Type B pancreatic cell (in vitro differentiated cells): ENCODE measurements around the gene NUDT8. TPM values are rescaled to one million over a fixed set of nuclear protein-coding genes. Genes with fewer than 3 reads are reported as not detected.
A peak's percentile ranks its signal among the peaks of the same experiment; 100 is the strongest.

Experiments
- DNase-seq: peaks from one replicate; pipeline ENCODE4 v3.0.0; 2021; ENCODE audit warnings: mixed read lengths; ENCODE audit not compliant: unreplicated experiment; ENCODE audit errors: extremely low spot score
- H3K27ac Mint-ChIP-seq: 2 replicates; pipeline ENCODE4 v1.8.0; 2021; ENCODE audit warnings: mild to moderate bottlenecking, mixed read lengths
- H3K27me3 Mint-ChIP-seq: 2 replicates; pipeline ENCODE4 v1.8.0; 2021; ENCODE audit warnings: mixed read lengths
- H3K36me3 Mint-ChIP-seq: 2 replicates; pipeline ENCODE4 v1.8.0; 2021; ENCODE audit warnings: mixed read lengths
- H3K4me1 Mint-ChIP-seq: one replicate; pipeline ENCODE4 v1.8.0; 2021; ENCODE audit warnings: mixed read lengths; ENCODE audit not compliant: unreplicated experiment
- H3K4me3 Mint-ChIP-seq: 2 replicates; pipeline ENCODE4 v1.8.0; 2021; ENCODE audit warnings: mild to moderate bottlenecking, mixed read lengths
- H3K9me3 Mint-ChIP-seq: 2 replicates; pipeline ENCODE4 v1.8.0; 2021; ENCODE audit warnings: mixed read lengths
- total RNA-seq: library from RNA; stranded (reverse); gene quantifications from 2 replicates; pipeline ENCODE4 v1.2.1, GENCODE V29; 2021; ENCODE audit warnings: low replicate concordance
- TF ChIP-seq, protein P1 (sequence below): fragments of 200-600 bp; sonication (generic); conservative IDR thresholded peaks from 2 replicates; pipeline ENCODE4 v1.5.0; 2021; ENCODE audit warnings: antibody characterized with exemption, mild to moderate bottlenecking

NUDT8 gene
- total RNA-seq, 1 donor from 2014 or later = 10.3 TPM

DNA sequence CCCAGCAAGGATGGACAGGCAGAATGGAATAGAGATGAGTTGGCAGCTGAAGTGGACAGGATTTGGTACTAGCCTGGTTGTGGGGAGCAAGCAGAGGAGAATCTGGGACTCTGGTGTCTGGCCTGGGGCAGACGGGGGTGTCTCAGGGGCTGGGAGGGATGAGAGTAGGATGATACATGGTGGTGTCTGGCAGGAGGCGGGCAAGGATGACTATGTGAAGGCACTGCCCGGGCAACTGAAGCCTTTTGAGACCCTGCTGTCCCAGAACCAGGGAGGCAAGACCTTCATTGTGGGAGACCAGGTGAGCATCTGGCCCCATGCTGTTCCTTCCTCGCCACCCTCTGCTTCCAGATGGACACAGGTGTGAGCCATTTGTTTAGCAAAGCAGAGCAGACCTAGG is 43.8 kb downstream of the NUDT8 start:
- TF ChIP-seq, protein P1, sequence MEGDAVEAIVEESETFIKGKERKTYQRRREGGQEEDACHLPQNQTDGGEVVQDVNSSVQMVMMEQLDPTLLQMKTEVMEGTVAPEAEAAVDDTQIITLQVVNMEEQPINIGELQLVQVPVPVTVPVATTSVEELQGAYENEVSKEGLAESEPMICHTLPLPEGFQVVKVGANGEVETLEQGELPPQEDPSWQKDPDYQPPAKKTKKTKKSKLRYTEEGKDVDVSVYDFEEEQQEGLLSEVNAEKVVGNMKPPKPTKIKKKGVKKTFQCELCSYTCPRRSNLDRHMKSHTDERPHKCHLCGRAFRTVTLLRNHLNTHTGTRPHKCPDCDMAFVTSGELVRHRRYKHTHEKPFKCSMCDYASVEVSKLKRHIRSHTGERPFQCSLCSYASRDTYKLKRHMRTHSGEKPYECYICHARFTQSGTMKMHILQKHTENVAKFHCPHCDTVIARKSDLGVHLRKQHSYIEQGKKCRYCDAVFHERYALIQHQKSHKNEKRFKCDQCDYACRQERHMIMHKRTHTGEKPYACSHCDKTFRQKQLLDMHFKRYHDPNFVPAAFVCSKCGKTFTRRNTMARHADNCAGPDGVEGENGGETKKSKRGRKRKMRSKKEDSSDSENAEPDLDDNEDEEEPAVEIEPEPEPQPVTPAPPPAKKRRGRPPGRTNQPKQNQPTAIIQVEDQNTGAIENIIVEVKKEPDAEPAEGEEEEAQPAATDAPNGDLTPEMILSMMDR = no peak
- peaks cover 28% of the 10 kb centered on the region for H3K36me3 Mint-ChIP-seq
- H3K27ac Mint-ChIP-seq = peak overlapping the region; percentile 83
- H3K4me3 Mint-ChIP-seq = peak overlapping the region; percentile 89
- DNase-seq = no peak
- H3K9me3 Mint-ChIP-seq = no peaks in the 10 kb centered on the region
- peaks cover 40% of the 10 kb centered on the region for H3K4me1 Mint-ChIP-seq
- H3K27me3 Mint-ChIP-seq = peaks cover 12% of the 10 kb centered on the region

- DNase-seq = no peak
- H3K4me1 Mint-ChIP-seq = peaks cover 46% of the 10 kb centered on the region
- H3K27me3 Mint-ChIP-seq = peaks cover 16% of the 10 kb centered on the region
- peak overlapping the region; percentile 83 for H3K27ac Mint-ChIP-seq
- H3K9me3 Mint-ChIP-seq = no peaks in the 10 kb centered on the region
- TF ChIP-seq, protein P1 = no peak
- peak overlapping the region; percentile 89 for H3K4me3 Mint-ChIP-seq
- H3K36me3 Mint-ChIP-seq = peaks cover 25% of the 10 kb centered on the region
These were observed 44.6 kb downstream of the NUDT8 start for GRCh38 chr11:67584881-67585873.

- no peak for DNase-seq
- H3K4me1 Mint-ChIP-seq = peaks cover 52% of the 10 kb centered on the region
- H3K4me3 Mint-ChIP-seq = peak overlapping the region; percentile 89
- peaks cover 22% of the 10 kb centered on the region for H3K27me3 Mint-ChIP-seq
- peak overlapping the region; percentile 83 for H3K27ac Mint-ChIP-seq
- peaks cover 25% of the 10 kb centered on the region for H3K36me3 Mint-ChIP-seq
- H3K9me3 Mint-ChIP-seq = no peaks in the 10 kb centered on the region
- TF ChIP-seq, protein P1 = no peak
These were observed 45.4 kb downstream of the NUDT8 start for GRCh38 chr11:67584205-67584880.

DNA sequence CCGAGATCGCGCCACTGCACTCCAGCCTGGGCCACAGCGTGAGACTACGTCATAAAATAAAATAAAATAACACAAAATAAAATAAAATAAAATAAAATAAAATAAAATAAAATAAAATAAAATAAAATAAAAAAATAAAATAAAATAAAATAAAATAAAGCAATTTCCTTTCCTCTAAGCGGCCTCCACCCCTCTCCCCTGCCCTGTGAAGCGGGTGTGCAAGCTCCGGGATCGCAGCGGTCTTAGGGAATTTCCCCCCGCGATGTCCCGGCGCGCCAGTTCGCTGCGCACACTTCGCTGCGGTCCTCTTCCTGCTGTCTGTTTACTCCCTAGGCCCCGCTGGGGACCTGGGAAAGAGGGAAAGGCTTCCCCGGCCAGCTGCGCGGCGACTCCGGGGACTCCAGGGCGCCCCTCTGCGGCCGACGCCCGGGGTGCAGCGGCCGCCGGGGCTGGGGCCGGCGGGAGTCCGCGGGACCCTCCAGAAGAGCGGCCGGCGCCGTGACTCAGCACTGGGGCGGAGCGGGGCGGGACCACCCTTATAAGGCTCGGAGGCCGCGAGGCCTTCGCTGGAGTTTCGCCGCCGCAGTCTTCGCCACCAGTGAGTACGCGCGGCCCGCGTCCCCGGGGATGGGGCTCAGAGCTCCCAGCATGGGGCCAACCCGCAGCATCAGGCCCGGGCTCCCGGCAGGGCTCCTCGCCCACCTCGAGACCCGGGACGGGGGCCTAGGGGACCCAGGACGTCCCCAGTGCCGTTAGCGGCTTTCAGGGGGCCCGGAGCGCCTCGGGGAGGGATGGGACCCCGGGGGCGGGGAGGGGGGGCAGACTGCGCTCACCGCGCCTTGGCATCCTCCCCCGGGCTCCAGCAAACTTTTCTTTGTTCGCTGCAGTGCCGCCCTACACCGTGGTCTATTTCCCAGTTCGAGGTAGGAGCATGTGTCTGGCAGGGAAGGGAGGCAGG is 46.2 kb downstream of the NUDT8 start, which contains the start of gene GSTP1:
Gene GSTP1, plus strand, starts transcription at position 566 of the 958 bp plus-strand sequence. Its CDS starts 32 bp downstream, at position 598.
- H3K9me3 Mint-ChIP-seq = no peaks in the 10 kb centered on the region
- peaks cover 55% of the 10 kb centered on the region for H3K4me1 Mint-ChIP-seq
- H3K4me3 Mint-ChIP-seq = peak within 1 kb of the TSS; percentile 99
- TF ChIP-seq, protein P1 = peak; percentile 88
- peaks cover 26% of the 10 kb centered on the region for H3K27me3 Mint-ChIP-seq
- H3K27ac Mint-ChIP-seq = peak within 1 kb of the TSS; percentile 95
- peak; percentile 92 for DNase-seq
- peaks cover 25% of the 10 kb centered on the region for H3K36me3 Mint-ChIP-seq

DNA sequence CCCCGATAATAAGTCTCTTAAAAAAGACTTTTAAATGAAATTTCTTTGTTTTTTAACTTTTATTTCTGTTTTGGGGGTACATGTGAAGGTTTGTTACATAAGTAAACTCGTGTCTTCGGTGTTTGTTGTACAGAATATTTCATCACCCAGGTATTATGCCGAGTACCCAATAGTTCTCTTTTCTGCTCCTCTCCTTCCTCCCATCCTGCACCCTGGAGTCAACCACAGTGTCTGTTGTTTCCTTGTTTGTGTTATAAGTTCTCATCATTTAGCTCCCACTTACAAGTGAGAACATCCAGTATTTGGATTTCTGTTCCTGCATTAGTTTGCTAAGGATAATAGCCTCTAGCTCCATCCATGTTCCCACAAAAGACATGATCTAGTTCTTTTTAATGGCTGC is 47.7 kb downstream of the NUDT8 start:
- H3K4me1 Mint-ChIP-seq = peaks cover 55% of the 10 kb centered on the region
- H3K27ac Mint-ChIP-seq = peak overlapping the region; percentile 95
- H3K4me3 Mint-ChIP-seq = peak overlapping the region; percentile 87
- H3K9me3 Mint-ChIP-seq = no peaks in the 10 kb centered on the region
- TF ChIP-seq, protein P1 = no peak
- H3K36me3 Mint-ChIP-seq = peaks cover 16% of the 10 kb centered on the region
- peaks cover 26% of the 10 kb centered on the region for H3K27me3 Mint-ChIP-seq
- DNase-seq = no peak
